Omental fat pad (tissue), 4 donors: ENCODE data around the gene TMEM39B. TPM values are rescaled to one million over a fixed set of nuclear protein-coding genes. Genes with fewer than 3 reads are reported as not detected.
A peak's percentile ranks its signal among the peaks of the same experiment; 100 is the strongest.

ENCODE experiments used
- ATAC-seq: fragments of 150-250 bp; one replicate; pipeline ENCODE4 v1.9.1; 2016; ENCODE audit warnings: mild to moderate bottlenecking, moderate library complexity; ENCODE audit not compliant: low FRiP score
- DNase-seq: peaks from one replicate; pipeline ENCODE4 v3.0.0-alpha.2; 2019; ENCODE audit warnings: low spot score
- total RNA-seq, 4 donors: library from RNA; depleted of rRNA; stranded (reverse); fragments of >200 nt; gene quantifications; one replicate each; pipeline ENCODE4 v1.1.0, GENCODE V29; 2016
- TF ChIP-seq, protein P1 (sequence below), 3 donors: fragments of 450-650 bp; IDR thresholded peaks; one replicate each; pipeline ENCODE4 v1.5.1; 2016 to 2017; ENCODE audit warnings: antibody characterized with exemption in 3 of 3, mild to moderate bottlenecking in 3 of 3, moderate library complexity in 2 of 3

TMEM39B gene
- total RNA-seq, result 1 to 10 TPM; 2.5 to 5.6 (median 3.6) TPM

- DNase-seq (peak; percentile 77), ATAC-seq (peak; percentile 94)
- TF ChIP-seq, protein P1, sequence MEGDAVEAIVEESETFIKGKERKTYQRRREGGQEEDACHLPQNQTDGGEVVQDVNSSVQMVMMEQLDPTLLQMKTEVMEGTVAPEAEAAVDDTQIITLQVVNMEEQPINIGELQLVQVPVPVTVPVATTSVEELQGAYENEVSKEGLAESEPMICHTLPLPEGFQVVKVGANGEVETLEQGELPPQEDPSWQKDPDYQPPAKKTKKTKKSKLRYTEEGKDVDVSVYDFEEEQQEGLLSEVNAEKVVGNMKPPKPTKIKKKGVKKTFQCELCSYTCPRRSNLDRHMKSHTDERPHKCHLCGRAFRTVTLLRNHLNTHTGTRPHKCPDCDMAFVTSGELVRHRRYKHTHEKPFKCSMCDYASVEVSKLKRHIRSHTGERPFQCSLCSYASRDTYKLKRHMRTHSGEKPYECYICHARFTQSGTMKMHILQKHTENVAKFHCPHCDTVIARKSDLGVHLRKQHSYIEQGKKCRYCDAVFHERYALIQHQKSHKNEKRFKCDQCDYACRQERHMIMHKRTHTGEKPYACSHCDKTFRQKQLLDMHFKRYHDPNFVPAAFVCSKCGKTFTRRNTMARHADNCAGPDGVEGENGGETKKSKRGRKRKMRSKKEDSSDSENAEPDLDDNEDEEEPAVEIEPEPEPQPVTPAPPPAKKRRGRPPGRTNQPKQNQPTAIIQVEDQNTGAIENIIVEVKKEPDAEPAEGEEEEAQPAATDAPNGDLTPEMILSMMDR (IDR thresholded peaks at IDR 0.05), result no peak
These were observed at the start of gene TMEM39B for GRCh38 chr1:32072622-32073298. TSS of gene TMEM39B (plus strand) at chr1:32072939. CDS start at chr1:32073048, 109 bp downstream.

DNA sequence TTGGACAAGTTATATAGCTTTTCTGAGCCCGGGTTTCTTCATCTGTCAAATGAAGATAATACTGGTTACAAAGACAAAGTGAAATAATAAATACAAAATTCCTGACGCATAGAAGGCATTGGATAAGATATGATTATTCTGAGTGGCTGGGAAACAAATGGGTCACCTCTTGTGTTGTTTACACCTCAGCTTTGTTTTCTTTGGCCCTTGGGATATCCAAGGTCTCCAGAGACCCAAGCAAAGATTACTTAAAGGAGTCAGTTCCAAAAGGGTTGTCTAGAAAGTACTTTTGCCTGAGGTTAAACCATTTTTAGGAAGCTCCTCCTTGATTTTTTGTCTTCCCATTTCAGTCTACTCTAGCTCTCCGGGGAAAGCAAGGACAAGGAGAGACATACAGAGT, 49.4 kb upstream of the TMEM39B start:
- TF ChIP-seq, protein P1 (IDR thresholded peaks at IDR 0.05), result no peak
- DNase-seq (no peak), ATAC-seq (no peak)

GRCh38 chr1:32025515-32025914, 47.2 kb upstream of the TMEM39B start:
- no peak for DNase-seq
- TF ChIP-seq, protein P1 (IDR thresholded peaks at IDR 0.05), result no peak
- ATAC-seq, result no peak

DNA sequence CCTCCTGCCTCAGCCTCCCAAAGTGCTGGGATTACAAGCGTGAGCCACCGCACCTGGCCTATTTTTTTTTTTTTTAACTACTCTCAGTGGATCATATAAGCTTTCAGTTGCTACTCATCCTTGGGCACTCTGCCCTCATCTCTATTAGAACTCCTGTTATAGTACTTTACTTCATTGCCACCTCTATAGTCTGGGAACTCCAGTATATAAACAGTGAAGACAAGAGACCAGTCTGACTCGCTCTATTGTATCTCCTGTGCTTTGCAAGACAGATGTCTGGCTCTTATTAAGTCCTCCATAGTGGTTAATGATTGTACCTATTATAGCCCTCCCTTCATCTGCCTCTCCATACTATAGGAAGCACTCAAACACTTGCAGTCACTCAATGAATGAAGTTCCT, 44.0 kb upstream of the TMEM39B start:
- no peak for DNase-seq
- no peak for ATAC-seq
- TF ChIP-seq, protein P1 (IDR thresholded peaks at IDR 0.05), result no peak

GRCh38 chr1:32031578-32032274, 41.0 kb upstream of the TMEM39B start:
- TF ChIP-seq, protein P1 (IDR thresholded peaks at IDR 0.05), result no peak
- ATAC-seq (no peak), DNase-seq (no peak)

DNA sequence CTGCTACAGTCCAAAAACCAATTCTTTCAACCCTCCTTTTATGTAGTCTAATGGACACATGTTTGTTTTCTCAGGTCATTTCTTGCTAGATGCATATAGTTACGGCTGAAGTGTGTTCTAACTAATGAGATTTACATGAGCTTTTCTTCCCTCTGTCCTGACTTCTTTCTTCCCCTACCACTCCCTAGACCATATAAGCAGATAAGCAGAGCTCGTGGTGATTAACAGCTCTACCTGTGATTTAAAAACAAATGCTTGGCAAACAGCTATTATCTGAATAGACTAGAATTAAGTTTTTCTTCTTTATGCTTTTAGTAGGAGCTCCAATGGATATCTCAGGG, 40.5 kb upstream of the TMEM39B start:
- ATAC-seq (no peak), DNase-seq (no peak)
- TF ChIP-seq, protein P1 (IDR thresholded peaks at IDR 0.05), result no peak

- ATAC-seq (no peak), DNase-seq (no peak)
- TF ChIP-seq, protein P1 (IDR thresholded peaks at IDR 0.05), result no peak
These were observed 37.6 kb upstream of the TMEM39B start for GRCh38 chr1:32035119-32035518.
